IPS DF 6.9 (cell line): ENCODE results near the gene UCKL1.
"Not testable (repeated sequence)": the region's sequence is repeated elsewhere in the genome, so short reads cannot be mapped to it uniquely, and the experiment has no call there.

Source experiments
- DNase-seq: peaks from one replicate; pipeline ENCODE4 v3.0.0-alpha.2; 2013; ENCODE audit warnings: low read depth, low spot score
- H3K27ac ChIP-seq: one replicate; pipeline ENCODE4 v1.5.1; 2013; ENCODE audit warnings: low read length, control low read depth
- H3K27me3 ChIP-seq: 2 replicates; pipeline ENCODE4 v1.6.1; 2013; ENCODE audit warnings: mild to moderate bottlenecking, low read length; ENCODE audit not compliant: control insufficient read depth, insufficient read depth
- H3K36me3 ChIP-seq: 2 replicates; pipeline ENCODE4 v1.6.1; 2013; ENCODE audit warnings: low read length; ENCODE audit not compliant: control insufficient read depth, insufficient read depth
- H3K4me1 ChIP-seq: 2 replicates; pipeline ENCODE4 v1.6.1; 2013; ENCODE audit warnings: low read length; ENCODE audit not compliant: control insufficient read depth, insufficient read depth
- H3K4me3 ChIP-seq: 2 replicates; pipeline ENCODE4 v1.5.1; 2013; ENCODE audit warnings: mild to moderate bottlenecking, low read length
- H3K9me3 ChIP-seq: 2 replicates; pipeline ENCODE4 v1.6.1; 2013; ENCODE audit warnings: low read length, inconsistent platforms; ENCODE audit not compliant: control insufficient read depth, insufficient read depth
- WGBS: extraction: QIAGEN DNeasy Blood & Tissue Kit; methylation state at CpG from one replicate; pipeline ENCODE4 v1.1.7; 2013; ENCODE audit warnings: mixed read lengths, missing lambda C conversion rate; ENCODE audit not compliant: insufficient read length, insufficient coverage; 5-methylcytosine and 5-hydroxymethylcytosine counted together

The UCKL1 gene

DNA sequence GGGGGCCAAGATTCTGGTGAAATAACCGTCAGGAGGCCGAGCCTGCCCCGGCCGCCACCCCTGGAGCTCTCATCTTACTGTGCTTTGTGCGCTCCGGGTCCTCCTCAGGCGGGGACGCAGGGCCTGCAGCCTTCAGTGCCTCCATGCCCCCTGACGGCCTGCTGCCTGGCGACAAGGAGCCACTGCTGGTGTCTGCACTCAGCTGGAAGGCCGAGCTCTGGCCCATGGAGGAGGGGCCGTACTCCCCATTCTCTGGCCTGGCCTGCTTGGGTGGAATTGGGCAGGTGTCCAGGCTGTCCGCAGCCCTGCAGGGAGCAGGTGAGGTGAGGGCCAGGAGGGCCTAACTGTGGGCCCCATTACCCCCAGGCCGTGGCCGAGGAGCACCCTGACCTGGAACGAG lies 8.2 kb upstream of the UCKL1 start:
- peaks cover under 1% of the 10 kb centered on the region for H3K4me1 ChIP-seq
- peaks cover 64% of the 10 kb centered on the region for H3K36me3 ChIP-seq
- whole genome bisulfite sequencing, result no CpG with 5 or more reads among the region's 16 CpGs
- no peak for DNase-seq
- H3K27me3 ChIP-seq, result no peaks in the 10 kb centered on the region
- H3K27ac ChIP-seq, result no peak overlapping the region
- peaks cover 37% of the 10 kb centered on the region for H3K9me3 ChIP-seq
- H3K4me3 ChIP-seq, result no peak overlapping the region; the same call in 1 of the 2 replicates

DNA sequence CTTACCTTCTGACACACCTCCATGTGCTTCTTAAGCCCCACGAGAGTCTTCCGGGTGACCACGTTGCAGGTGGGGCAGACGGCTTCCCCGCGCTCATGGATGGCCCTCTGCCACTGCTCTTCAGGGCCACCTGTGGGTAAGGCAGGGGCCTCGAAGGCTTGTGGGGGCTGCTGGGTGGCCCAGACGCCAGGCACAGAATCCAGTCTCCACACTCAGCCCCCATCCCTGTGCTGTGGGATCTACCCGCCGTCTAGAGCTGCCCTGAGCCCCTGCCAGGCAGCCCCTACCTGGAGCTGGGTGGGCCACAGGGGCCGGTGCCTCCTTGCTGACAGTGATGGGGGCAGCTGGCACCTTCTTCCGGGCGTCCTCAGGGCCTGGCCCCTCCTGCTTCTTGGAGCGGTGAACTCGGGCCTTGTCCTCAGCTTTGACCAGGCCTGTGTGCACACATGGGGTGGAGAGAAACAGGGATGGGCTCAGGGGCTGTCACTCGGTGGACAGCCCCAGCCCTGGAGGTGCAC lies 7.6 kb upstream of the UCKL1 start:
- no CpG with 5 or more reads among the region's 16 CpGs for WGBS
- peaks cover 37% of the 10 kb centered on the region for H3K9me3 ChIP-seq
- DNase-seq, result no peak
- peaks cover 67% of the 10 kb centered on the region for H3K36me3 ChIP-seq
- H3K27ac ChIP-seq, result no peak overlapping the region
- H3K4me1 ChIP-seq, result peaks cover 5% of the 10 kb centered on the region
- no peaks in the 10 kb centered on the region for H3K27me3 ChIP-seq
- no peak overlapping the region for H3K4me3 ChIP-seq

DNA sequence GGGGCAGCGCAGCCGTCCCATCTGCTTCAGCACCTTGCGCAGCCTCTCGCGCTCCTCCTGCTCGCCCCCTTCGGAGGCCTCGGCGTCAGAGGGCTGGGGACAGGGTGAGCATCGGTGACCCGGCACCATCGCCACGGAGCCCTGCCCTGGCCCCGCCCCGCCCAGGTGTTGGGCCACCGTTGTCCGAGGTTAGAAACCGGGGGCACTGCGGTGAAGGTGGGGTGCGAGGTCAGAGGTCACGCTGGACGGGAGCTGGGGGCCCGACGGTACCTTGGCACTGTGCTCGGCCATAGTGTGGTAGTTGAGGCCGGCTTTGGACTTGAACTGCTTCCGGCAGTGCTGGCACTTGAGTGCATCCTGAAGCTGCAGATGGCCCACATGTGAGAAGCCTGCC lies 7.1 kb upstream of the UCKL1 start:
- no peaks in the 10 kb centered on the region for H3K27me3 ChIP-seq
- H3K4me1 ChIP-seq, result peaks cover 6% of the 10 kb centered on the region
- H3K9me3 ChIP-seq, result peaks cover 37% of the 10 kb centered on the region
- no peak for DNase-seq
- H3K27ac ChIP-seq, result no peak overlapping the region
- H3K4me3 ChIP-seq, result no peak overlapping the region
- H3K36me3 ChIP-seq, result peaks cover 67% of the 10 kb centered on the region
- no CpG with 5 or more reads among the region's 27 CpGs for WGBS

DNA sequence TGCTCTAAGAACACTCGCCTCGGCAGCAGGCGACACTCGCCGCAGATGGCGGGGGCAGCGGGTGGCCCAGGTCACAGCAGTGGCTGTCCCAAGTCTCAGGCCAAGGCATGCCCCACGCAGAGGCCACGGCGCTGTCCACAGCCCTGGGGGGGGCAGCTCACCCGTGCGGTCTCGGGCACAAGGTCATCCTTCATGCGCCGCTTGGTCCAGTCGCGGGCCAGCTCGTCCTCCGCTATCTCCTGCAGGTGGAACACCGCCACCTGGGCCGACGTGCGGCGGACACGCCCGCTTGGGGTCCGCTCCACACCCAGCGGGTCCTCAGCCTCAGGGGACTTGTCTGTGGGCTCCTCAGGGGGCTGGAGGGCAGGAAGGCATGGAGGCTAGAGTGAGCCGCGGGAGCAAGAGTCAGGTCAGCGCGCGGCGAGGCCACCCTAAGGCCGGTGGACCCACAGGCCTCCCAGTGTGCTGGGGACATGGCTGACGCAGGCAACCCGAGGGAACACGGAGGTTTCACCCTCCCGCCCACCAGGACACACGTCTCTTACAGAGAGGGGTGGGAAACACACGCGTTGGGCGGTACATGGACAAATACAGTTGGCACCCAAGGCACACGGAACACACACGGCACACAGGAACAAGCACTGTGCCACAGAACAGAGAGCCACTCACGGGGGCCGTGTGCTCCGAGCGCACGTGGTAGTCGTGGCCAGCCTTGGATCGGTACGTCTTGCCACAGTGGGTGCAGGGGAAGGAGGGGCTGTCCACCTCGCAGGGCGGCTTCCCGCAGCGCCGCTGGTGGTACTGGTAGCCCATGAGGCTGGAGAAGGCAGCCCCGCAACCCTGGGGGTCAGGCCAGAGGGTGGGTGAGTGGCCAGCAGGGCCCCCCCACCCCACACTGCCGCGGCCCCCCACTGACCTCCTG lies 6.5 kb upstream of the UCKL1 start:
- DNase-seq, result no peak
- Histone ChIP-seq H3K36me3 (peaks cover 60% of the 10 kb centered on the region), H3K27ac (no peak overlapping the region), H3K9me3 (peaks cover 30% of the 10 kb centered on the region), H3K4me1 (peaks cover 7% of the 10 kb centered on the region), H3K4me3 (no peak overlapping the region), H3K27me3 (no peaks in the 10 kb centered on the region)
- no CpG with 5 or more reads among the region's 61 CpGs for WGBS

DNA sequence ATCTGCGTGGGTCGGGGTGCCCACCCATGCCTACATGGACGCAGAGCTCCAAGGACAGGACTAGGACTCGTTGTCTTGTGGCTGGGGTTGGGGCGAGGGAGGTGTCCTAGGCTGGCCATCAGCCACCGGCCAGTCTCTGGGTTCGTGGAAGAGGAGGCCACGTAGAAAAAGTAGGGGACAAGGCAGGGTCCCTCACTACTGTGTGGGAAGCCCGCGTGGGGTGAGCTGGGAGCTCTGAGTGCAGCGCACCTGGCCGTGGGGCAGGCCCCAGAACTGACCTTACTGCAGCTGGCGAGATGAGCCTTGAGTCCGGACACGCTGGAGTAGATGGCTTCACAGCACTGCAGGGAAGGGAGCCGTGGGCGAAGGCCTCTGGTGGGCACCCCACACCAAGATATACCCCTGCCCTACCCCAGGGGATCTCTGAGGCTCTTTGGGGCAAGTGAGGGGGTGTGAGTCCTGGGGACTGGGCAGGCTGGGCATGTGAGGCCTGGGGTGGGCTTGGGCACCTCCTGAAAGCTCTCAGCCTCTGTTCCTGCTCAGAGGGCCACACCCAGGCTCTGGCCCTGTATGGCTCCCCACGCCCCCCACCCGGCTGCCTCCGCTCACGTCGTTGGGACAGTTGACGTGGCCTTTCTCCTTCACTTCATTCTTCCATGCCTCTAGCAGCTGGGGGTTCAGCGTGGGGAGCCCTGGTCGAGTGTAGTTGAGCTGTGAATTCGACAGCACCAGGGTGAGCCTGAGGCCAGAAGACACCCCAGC lies 5.6 kb upstream of the UCKL1 start:
- peaks cover 7% of the 10 kb centered on the region for H3K4me1 ChIP-seq
- no peak overlapping the region for H3K27ac ChIP-seq
- H3K27me3 ChIP-seq, result no peaks in the 10 kb centered on the region
- no peak for DNase-seq
- WGBS, result no CpG with 5 or more reads among the region's 26 CpGs
- no peak overlapping the region for H3K4me3 ChIP-seq
- H3K36me3 ChIP-seq, result peaks cover 52% of the 10 kb centered on the region
- H3K9me3 ChIP-seq, result peaks cover 22% of the 10 kb centered on the region

DNA sequence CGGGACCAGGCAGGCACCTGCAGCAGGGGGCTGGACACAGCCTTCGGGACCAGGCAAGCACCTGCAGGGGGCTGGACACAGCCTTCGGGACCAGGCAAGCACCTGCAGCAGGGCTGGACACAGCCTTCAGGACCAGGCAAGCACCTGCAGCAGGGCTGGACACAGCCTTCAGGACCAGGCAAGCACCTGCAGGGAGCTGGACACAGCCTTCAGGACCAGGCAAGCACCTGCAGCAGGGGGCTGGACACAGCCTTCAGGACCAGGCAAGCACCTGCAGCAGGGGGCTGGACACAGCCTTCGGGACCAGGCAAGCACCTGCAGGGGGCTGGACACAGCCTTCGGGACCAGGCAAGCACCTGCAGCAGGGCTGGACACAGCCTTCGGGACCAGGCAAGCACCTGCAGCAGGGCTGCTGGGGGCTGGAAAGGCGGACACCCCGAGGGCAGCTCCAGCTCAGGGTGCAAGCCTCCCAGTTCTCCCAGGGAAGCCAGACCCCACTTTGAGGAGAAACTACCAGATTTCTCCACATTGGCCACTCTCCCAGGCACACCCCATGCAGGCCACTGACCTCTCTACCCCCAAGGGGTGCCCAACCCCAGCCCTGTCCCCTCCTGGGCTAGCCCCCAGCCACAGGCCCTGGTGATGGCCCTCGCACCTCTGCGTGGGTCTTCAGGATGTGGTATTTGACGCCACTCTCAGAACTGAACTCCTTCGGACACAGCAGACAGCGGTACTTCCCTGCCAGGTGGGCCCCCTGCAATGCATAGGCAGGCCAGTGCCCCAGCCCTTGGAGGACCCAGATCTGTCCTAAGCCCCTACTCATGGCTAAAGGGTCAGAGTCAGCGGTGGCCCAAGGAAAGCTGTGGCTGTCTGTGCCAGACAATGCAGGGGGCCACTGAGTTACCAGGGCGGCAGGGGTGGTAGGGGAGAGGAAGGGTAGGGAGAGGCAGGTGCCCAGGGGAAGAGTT lies 4.7 kb upstream of the UCKL1 start:
- no CpG with 5 or more reads among the region's 15 CpGs for WGBS
- not testable (repeated sequence) for H3K27ac ChIP-seq, H3K4me3 ChIP-seq, H3K27me3 ChIP-seq, DNase-seq, H3K4me1 ChIP-seq
- H3K36me3 ChIP-seq, result peaks cover 43% of the 10 kb centered on the region
- H3K9me3 ChIP-seq, result peaks cover 13% of the 10 kb centered on the region

DNA sequence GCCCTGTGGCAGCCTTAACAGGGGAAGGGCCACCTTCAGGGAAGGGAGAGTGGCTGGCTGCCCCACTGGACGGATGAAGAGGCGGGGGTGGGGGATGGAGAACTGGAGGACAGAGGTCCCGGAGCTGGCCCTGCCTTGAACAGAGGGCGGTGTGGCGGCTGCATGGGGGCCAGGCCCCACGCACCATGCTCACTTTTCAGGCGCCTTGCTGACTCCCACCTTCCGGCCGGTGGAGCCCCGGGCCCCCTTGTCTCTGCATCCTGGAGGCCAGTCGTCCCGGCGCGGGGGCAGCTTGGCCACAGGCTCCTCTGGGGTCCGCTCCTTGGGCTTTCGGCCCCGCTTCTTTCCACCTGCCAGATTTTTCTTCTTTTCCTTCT lies 3.5 kb upstream of the UCKL1 start:
- H3K9me3 ChIP-seq, result peaks cover 13% of the 10 kb centered on the region
- peaks cover 7% of the 10 kb centered on the region for H3K4me1 ChIP-seq
- H3K4me3 ChIP-seq, result no peak overlapping the region
- WGBS, result no CpG with 5 or more reads among the region's 17 CpGs
- DNase-seq, result no peak
- H3K27me3 ChIP-seq, result no peaks in the 10 kb centered on the region
- H3K36me3 ChIP-seq, result peaks cover 43% of the 10 kb centered on the region
- no peak overlapping the region for H3K27ac ChIP-seq

DNA sequence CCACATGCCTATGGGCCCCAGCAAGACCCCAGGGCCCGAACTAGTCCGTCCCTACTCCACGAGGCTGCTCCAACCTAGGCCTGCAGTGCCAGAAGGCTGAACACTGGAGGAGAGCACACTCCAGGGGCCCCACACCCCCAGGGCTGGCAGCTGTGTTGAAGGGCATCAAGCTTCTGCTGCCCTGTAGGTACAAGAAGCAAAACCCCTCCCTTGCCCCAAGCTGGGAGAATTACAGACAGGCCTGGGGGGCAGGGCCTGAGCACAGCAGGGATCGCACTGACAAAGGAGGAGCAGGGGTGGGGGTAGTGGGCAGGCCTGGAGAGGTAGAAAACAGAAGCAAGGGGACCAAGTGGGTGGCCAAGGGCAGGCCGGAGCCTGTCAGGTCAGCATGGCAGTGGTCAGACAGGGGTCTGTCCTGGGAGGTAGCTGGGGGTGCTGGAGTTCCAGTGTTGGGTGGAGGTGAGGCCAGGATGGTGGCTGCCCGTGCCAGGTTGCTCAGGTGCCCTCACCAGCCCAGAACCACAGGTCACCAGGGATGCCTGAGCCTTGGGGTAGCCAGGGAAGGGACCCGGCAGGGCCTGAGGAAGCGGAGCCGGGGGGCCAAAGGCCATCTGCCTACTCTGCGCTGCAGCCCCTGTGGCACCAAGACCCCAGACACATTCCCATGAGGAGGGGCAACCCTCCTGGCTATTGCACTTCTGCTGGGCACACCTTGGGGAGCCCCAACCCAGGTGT lies 2.9 kb upstream of the UCKL1 start:
- Histone ChIP-seq H3K4me3 (no peak overlapping the region), H3K27ac (no peak overlapping the region), H3K4me1 (peaks cover 7% of the 10 kb centered on the region), H3K9me3 (peaks cover 8% of the 10 kb centered on the region), H3K27me3 (no peaks in the 10 kb centered on the region), H3K36me3 (peaks cover 38% of the 10 kb centered on the region)
- WGBS, result no CpG with 5 or more reads among the region's 10 CpGs
- no peak for DNase-seq

DNA sequence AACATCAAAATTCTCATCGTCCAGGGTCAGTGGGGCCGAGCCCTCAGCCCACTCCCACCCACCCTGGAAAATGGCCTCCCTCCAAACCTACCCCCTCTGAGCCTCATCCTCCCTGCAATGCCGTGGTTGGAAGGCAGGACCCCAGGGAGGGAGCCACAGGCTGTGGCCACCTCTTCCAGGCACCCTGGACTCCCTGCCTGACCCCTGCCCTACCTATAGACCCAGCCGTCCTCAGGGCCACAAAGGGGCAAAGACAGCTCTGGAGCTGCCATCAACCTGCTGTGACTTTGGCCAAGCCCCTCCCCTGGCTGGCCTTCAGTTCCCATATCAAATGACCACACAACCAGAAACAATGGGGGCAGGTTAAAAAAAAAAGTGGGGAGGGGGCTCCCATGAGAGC lies 2.3 kb upstream of the UCKL1 start:
- H3K27ac ChIP-seq, result no peak overlapping the region
- no CpG with 5 or more reads among the region's 4 CpGs for WGBS
- no peaks in the 10 kb centered on the region for H3K27me3 ChIP-seq
- peaks cover 31% of the 10 kb centered on the region for H3K36me3 ChIP-seq
- peaks cover 7% of the 10 kb centered on the region for H3K4me1 ChIP-seq
- no peak for DNase-seq
- no peak overlapping the region for H3K4me3 ChIP-seq
- peaks cover 1% of the 10 kb centered on the region for H3K9me3 ChIP-seq
